Liver (tissue), 3 donors: Measurements from ENCODE around the gene OCA2.

Experiments used
- JUND ChIP-seq, 2 donors: IDR thresholded peaks; 2 replicates each; pipeline ENCODE4 v1.6.1; 2016; ENCODE audit warnings: antibody characterized with exemption in 2 of 2
- RAD21 ChIP-seq, 2 donors: IDR thresholded peaks; 2 replicates each; pipeline ENCODE4 v1.6.1; 2016; ENCODE audit warnings: antibody characterized with exemption in 2 of 2, mild to moderate bottlenecking in 2 of 2
- TAF1 ChIP-seq: conservative IDR thresholded peaks from 2 replicates; pipeline ENCODE4 v1.6.1; 2016; ENCODE audit warnings: antibody characterized with exemption, mild to moderate bottlenecking
- TF ChIP-seq, protein P1 (sequence below): fragments of 150-350 bp; IDR thresholded peaks from 2 replicates; pipeline ENCODE4 v1.5.1; 2017; ENCODE audit warnings: improper control_type of control experiment, low read depth, low read length; ENCODE audit not compliant: missing input control
- TF ChIP-seq, protein P2 (sequence below): IDR thresholded peaks from 2 replicates; pipeline ENCODE4 v1.6.1; 2016; ENCODE audit warnings: antibody characterized with exemption, mild to moderate bottlenecking
- donor health status: healthy.
- donor health status: healthy.

DNA sequence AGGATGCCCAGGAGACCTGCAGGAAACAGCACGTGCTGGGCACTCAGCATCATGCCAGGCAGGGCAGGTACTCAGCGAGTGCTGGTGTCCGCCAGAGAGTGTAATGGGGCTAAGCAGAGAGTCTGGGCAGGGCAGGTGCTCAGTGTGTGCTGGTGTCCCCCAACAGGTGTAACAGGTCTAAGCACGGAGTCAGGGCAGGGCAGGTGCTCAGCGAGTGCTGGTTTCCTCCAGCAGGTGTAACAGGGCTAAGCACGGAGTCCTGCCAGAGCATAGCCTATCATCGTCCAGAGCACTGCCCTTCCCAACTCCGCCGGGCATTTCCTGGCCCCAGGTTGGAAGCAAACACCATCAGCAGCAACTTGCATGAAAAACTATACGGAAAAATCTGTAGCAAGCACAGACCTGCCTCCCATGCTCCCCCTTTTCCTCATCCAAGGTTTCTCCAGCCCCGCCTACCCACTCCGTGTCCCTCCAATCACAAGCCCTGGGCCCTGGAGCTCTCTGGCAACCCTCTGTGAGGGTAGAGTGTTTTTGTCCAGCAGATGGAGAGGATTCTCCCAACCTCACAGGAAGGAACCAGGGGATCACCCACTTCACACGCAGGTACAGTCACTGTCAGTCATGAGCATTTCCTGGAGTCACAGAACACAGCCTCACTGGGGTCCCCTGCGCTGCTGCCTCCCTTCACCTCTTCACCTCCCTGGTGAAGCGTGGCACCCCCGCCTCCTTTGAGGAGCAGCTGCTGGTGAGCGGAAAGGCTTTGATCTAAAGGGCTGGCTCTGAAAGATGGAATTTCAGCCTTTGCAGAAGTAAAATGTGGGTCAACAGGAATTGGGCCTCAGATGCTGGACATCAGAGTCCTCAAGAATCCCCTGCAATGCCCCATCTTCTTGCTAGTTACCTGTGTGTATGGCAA, 302.5 kb downstream of the OCA2 start:
- TF ChIP-seq, protein P1, sequence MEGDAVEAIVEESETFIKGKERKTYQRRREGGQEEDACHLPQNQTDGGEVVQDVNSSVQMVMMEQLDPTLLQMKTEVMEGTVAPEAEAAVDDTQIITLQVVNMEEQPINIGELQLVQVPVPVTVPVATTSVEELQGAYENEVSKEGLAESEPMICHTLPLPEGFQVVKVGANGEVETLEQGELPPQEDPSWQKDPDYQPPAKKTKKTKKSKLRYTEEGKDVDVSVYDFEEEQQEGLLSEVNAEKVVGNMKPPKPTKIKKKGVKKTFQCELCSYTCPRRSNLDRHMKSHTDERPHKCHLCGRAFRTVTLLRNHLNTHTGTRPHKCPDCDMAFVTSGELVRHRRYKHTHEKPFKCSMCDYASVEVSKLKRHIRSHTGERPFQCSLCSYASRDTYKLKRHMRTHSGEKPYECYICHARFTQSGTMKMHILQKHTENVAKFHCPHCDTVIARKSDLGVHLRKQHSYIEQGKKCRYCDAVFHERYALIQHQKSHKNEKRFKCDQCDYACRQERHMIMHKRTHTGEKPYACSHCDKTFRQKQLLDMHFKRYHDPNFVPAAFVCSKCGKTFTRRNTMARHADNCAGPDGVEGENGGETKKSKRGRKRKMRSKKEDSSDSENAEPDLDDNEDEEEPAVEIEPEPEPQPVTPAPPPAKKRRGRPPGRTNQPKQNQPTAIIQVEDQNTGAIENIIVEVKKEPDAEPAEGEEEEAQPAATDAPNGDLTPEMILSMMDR = no peak
- TF ChIP-seq, protein P2, sequence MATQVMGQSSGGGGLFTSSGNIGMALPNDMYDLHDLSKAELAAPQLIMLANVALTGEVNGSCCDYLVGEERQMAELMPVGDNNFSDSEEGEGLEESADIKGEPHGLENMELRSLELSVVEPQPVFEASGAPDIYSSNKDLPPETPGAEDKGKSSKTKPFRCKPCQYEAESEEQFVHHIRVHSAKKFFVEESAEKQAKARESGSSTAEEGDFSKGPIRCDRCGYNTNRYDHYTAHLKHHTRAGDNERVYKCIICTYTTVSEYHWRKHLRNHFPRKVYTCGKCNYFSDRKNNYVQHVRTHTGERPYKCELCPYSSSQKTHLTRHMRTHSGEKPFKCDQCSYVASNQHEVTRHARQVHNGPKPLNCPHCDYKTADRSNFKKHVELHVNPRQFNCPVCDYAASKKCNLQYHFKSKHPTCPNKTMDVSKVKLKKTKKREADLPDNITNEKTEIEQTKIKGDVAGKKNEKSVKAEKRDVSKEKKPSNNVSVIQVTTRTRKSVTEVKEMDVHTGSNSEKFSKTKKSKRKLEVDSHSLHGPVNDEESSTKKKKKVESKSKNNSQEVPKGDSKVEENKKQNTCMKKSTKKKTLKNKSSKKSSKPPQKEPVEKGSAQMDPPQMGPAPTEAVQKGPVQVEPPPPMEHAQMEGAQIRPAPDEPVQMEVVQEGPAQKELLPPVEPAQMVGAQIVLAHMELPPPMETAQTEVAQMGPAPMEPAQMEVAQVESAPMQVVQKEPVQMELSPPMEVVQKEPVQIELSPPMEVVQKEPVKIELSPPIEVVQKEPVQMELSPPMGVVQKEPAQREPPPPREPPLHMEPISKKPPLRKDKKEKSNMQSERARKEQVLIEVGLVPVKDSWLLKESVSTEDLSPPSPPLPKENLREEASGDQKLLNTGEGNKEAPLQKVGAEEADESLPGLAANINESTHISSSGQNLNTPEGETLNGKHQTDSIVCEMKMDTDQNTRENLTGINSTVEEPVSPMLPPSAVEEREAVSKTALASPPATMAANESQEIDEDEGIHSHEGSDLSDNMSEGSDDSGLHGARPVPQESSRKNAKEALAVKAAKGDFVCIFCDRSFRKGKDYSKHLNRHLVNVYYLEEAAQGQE = no peak
- no peak for TF ChIP-seq RAD21 (IDR thresholded peaks at IDR 0.05)
- no peak for TF ChIP-seq JUND (IDR thresholded peaks at IDR 0.05)
- TF ChIP-seq TAF1 = no peak
